ENCODE data around the gene CCDC150. TPM values are rescaled to one million over a fixed set of nuclear protein-coding genes. Genes with fewer than 3 reads are reported as not detected.

CCDC150 gene
- total and polyA plus RNA-seq, 4 donors, result 0.78 to 6.3 (median 5.1) TPM

DNA sequence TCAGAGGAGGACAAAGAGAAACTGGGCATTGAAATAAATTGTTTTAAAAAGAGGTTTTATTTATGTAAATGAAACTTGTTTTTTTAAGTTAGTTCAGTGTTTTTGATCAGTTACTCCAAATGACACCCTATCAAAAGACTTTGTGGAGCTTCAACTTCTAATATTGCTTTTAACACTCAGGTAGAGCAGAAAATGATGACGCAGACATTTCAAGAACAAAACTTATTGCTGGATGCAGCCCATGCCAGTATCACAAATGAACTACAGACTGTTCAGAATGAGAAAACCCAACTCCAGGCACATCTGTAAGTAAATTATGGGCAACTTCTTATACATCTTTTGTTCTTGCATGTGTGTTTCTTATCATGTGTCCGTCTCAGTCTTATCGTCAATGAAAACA, 36.4 kb downstream of the CCDC150 start:
- Histone ChIP-seq H3K4me1 (ENCODE audit: control insufficient read depth in 4 of 4, insufficient read depth in 4 of 4, low read length in 3 of 4) (no peaks in the 10 kb centered on the region), H3K9ac (ENCODE audit: low read depth in 1 of 2, low read length in 2 of 2) (no peak overlapping the region), H3K9me3 (ENCODE audit: control insufficient read depth in 4 of 4, low read length in 3 of 4) (no peaks in the 10 kb centered on the region), H3K4me3 (ENCODE audit: low read depth in 1 of 3, low read length in 3 of 3) (no peak overlapping the region), H3K27ac (ENCODE audit: low read depth in 1 of 2, low read length in 2 of 2) (no peak overlapping the region), H3K36me3 (ENCODE audit: control insufficient read depth in 4 of 4, insufficient read depth in 3 of 4, low read depth in 1 of 4, low read length in 3 of 4) (no peaks in the 10 kb centered on the region), H3K27me3 (ENCODE audit: control insufficient read depth in 4 of 4, insufficient read depth in 4 of 4, low read length in 3 of 4) (no peaks in the 10 kb centered on the region)
- TF ChIP-seq YY1 (IDR thresholded peaks at IDR 0.05) (no peak), RAD21 (IDR thresholded peaks at IDR 0.05) (no peak), NR2F2 (IDR thresholded peaks at IDR 0.05) (no peak), GABPA (IDR thresholded peaks at IDR 0.05 in 1 of 2, conservative IDR thresholded peaks at IDR 0.05 in 1 of 2) (no peak), EGR1 (IDR thresholded peaks at IDR 0.05; ENCODE audit: low read depth in 2 of 2) (no peak), FOXA1 (IDR thresholded peaks at IDR 0.05) (no peak), TAF1 (conservative IDR thresholded peaks at IDR 0.05) (no peak), HNF4G (IDR thresholded peaks at IDR 0.05) (no peak), FOXA2 (IDR thresholded peaks at IDR 0.05) (no peak), HNF4A (conservative IDR thresholded peaks at IDR 0.05) (no peak), RXRA (IDR thresholded peaks at IDR 0.05) (no peak)
- TF ChIP-seq, protein P1, sequence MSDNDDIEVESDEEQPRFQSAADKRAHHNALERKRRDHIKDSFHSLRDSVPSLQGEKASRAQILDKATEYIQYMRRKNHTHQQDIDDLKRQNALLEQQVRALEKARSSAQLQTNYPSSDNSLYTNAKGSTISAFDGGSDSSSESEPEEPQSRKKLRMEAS (IDR thresholded peaks at IDR 0.05), result no peak
- TF ChIP-seq, protein P2, sequence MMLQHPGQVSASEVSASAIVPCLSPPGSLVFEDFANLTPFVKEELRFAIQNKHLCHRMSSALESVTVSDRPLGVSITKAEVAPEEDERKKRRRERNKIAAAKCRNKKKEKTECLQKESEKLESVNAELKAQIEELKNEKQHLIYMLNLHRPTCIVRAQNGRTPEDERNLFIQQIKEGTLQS (IDR thresholded peaks at IDR 0.05), result no peak
- TF ChIP-seq, protein P3, sequence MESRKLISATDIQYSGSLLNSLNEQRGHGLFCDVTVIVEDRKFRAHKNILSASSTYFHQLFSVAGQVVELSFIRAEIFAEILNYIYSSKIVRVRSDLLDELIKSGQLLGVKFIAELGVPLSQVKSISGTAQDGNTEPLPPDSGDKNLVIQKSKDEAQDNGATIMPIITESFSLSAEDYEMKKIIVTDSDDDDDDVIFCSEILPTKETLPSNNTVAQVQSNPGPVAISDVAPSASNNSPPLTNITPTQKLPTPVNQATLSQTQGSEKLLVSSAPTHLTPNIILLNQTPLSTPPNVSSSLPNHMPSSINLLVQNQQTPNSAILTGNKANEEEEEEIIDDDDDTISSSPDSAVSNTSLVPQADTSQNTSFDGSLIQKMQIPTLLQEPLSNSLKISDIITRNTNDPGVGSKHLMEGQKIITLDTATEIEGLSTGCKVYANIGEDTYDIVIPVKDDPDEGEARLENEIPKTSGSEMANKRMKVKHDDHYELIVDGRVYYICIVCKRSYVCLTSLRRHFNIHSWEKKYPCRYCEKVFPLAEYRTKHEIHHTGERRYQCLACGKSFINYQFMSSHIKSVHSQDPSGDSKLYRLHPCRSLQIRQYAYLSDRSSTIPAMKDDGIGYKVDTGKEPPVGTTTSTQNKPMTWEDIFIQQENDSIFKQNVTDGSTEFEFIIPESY (IDR thresholded peaks at IDR 0.05), result no peak
- no peak for DNase-seq (ENCODE audit: low spot score)
- WGBS, result 95% methylated on average over 3 of the region's 3 CpGs

DNA sequence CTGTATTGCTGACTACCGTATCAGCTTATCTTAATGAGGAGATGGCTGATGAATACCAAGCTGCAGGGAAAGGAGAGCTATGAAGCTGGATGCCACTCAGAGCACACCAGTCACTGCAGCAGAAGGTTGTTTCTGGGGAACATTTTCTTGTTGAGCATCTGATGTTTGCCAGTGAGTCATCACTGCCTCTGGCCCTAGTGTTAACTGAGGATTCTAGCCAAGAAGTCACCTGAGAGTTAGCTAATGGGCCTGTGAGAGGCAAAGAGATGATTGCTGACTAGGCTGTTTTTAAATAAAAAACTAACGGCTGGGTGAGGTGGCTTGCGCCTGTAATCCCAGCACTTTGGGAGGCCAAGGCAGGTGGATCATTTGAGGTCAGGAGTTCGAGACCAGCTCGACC, 37.9 kb downstream of the CCDC150 start:
- H3K9ac ChIP-seq (ENCODE audit: low read depth in 1 of 2, low read length in 2 of 2), result no peak overlapping the region
- WGBS, result 92% methylated on average over 5 of the region's 5 CpGs
- H3K9me3 ChIP-seq (ENCODE audit: control insufficient read depth in 4 of 4, low read length in 3 of 4), result no peaks in the 10 kb centered on the region
- H3K27ac ChIP-seq (ENCODE audit: low read depth in 1 of 2, low read length in 2 of 2), result no peak overlapping the region
- H3K36me3 ChIP-seq (ENCODE audit: control insufficient read depth in 4 of 4, insufficient read depth in 3 of 4, low read depth in 1 of 4, low read length in 3 of 4), result no peaks in the 10 kb centered on the region
- no peak overlapping the region for H3K4me3 ChIP-seq (ENCODE audit: low read depth in 1 of 3, low read length in 3 of 3)
- TF ChIP-seq JUND (IDR thresholded peaks at IDR 0.05), result no peak
- TF ChIP-seq GABPA (IDR thresholded peaks at IDR 0.05 in 1 of 2, conservative IDR thresholded peaks at IDR 0.05 in 1 of 2), result no peak
- TF ChIP-seq, protein P3 (IDR thresholded peaks at IDR 0.05), result no peak
- TF ChIP-seq RAD21 (IDR thresholded peaks at IDR 0.05), result no peak
- no peak for TF ChIP-seq SP1 (IDR thresholded peaks at IDR 0.05)
- TF ChIP-seq TAF1 (conservative IDR thresholded peaks at IDR 0.05), result no peak
- no peak for DNase-seq (ENCODE audit: low spot score)
- no peaks in the 10 kb centered on the region for H3K4me1 ChIP-seq (ENCODE audit: control insufficient read depth in 4 of 4, insufficient read depth in 4 of 4, low read length in 3 of 4)
- no peaks in the 10 kb centered on the region for H3K27me3 ChIP-seq (ENCODE audit: control insufficient read depth in 4 of 4, insufficient read depth in 4 of 4, low read length in 3 of 4)

DNA sequence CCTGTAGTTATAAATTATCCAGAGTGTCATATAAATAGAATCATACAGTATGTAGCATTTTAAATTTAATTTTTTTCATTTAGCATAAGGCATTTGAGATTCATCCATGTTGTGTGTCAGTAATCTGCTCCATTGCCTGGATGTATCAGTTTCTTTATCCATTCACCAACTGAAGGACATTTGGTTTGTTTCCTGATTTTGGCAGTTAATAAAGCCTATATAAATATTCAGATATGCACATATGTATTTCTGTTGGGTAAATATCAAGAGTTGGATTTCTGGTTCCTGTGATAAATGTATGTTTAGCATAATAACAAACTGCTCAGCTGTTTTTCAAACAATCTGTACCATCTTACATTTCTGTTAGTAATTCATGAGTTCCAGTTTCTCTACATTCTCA, 39.9 kb downstream of the CCDC150 start:
- H3K36me3 ChIP-seq (ENCODE audit: control insufficient read depth in 4 of 4, insufficient read depth in 3 of 4, low read depth in 1 of 4, low read length in 3 of 4), result no peaks in the 10 kb centered on the region
- H3K4me3 ChIP-seq (ENCODE audit: low read depth in 1 of 3, low read length in 3 of 3), result no peak overlapping the region
- no peak overlapping the region for H3K27ac ChIP-seq (ENCODE audit: low read depth in 1 of 2, low read length in 2 of 2)
- H3K27me3 ChIP-seq (ENCODE audit: control insufficient read depth in 4 of 4, insufficient read depth in 4 of 4, low read length in 3 of 4), result no peaks in the 10 kb centered on the region
- H3K9me3 ChIP-seq (ENCODE audit: control insufficient read depth in 4 of 4, low read length in 3 of 4), result no peaks in the 10 kb centered on the region
- H3K9ac ChIP-seq (ENCODE audit: low read depth in 1 of 2, low read length in 2 of 2), result no peak overlapping the region
- DNase-seq (ENCODE audit: low spot score), result no peak
- H3K4me1 ChIP-seq (ENCODE audit: control insufficient read depth in 4 of 4, insufficient read depth in 4 of 4, low read length in 3 of 4), result no peaks in the 10 kb centered on the region
- TF ChIP-seq NR2F2 (IDR thresholded peaks at IDR 0.05), result no peak
- no peak for TF ChIP-seq HNF4A (conservative IDR thresholded peaks at IDR 0.05)
- no peak for TF ChIP-seq FOXA1 (IDR thresholded peaks at IDR 0.05)
- TF ChIP-seq TAF1 (conservative IDR thresholded peaks at IDR 0.05), result no peak
- TF ChIP-seq, protein P4, sequence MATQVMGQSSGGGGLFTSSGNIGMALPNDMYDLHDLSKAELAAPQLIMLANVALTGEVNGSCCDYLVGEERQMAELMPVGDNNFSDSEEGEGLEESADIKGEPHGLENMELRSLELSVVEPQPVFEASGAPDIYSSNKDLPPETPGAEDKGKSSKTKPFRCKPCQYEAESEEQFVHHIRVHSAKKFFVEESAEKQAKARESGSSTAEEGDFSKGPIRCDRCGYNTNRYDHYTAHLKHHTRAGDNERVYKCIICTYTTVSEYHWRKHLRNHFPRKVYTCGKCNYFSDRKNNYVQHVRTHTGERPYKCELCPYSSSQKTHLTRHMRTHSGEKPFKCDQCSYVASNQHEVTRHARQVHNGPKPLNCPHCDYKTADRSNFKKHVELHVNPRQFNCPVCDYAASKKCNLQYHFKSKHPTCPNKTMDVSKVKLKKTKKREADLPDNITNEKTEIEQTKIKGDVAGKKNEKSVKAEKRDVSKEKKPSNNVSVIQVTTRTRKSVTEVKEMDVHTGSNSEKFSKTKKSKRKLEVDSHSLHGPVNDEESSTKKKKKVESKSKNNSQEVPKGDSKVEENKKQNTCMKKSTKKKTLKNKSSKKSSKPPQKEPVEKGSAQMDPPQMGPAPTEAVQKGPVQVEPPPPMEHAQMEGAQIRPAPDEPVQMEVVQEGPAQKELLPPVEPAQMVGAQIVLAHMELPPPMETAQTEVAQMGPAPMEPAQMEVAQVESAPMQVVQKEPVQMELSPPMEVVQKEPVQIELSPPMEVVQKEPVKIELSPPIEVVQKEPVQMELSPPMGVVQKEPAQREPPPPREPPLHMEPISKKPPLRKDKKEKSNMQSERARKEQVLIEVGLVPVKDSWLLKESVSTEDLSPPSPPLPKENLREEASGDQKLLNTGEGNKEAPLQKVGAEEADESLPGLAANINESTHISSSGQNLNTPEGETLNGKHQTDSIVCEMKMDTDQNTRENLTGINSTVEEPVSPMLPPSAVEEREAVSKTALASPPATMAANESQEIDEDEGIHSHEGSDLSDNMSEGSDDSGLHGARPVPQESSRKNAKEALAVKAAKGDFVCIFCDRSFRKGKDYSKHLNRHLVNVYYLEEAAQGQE (IDR thresholded peaks at IDR 0.05), result no peak
- TF ChIP-seq, protein P1 (IDR thresholded peaks at IDR 0.05), result no peak
- TF ChIP-seq, protein P5, sequence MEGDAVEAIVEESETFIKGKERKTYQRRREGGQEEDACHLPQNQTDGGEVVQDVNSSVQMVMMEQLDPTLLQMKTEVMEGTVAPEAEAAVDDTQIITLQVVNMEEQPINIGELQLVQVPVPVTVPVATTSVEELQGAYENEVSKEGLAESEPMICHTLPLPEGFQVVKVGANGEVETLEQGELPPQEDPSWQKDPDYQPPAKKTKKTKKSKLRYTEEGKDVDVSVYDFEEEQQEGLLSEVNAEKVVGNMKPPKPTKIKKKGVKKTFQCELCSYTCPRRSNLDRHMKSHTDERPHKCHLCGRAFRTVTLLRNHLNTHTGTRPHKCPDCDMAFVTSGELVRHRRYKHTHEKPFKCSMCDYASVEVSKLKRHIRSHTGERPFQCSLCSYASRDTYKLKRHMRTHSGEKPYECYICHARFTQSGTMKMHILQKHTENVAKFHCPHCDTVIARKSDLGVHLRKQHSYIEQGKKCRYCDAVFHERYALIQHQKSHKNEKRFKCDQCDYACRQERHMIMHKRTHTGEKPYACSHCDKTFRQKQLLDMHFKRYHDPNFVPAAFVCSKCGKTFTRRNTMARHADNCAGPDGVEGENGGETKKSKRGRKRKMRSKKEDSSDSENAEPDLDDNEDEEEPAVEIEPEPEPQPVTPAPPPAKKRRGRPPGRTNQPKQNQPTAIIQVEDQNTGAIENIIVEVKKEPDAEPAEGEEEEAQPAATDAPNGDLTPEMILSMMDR (IDR thresholded peaks at IDR 0.05; ENCODE audit: low read depth, low read length, missing input control), result no peak
